Gastrocnemius medialis (tissue), 4 donors: Measurements from ENCODE around the gene TJP3.

Experiments used
- POLR2A ChIP-seq, 2 donors: fragments of 450-650 bp; IDR thresholded peaks; one replicate each; pipeline ENCODE4 v1.6.1; 2017; ENCODE audit warnings: antibody characterized with exemption in 2 of 2, mild to moderate bottlenecking in 2 of 2, moderate library complexity in 2 of 2
- TF ChIP-seq, protein P1 (sequence below), 5 experiments: fragments of 450-650 bp in 3 of 5; fragments of 200-600 bp in 2 of 5; sonication (generic) in 2 of 5; IDR thresholded peaks in 4 of 5; conservative IDR thresholded peaks in 1 of 5; 1 replicate in 4 of 5; 2 replicates in 1 of 5; pipeline ENCODE4 v1.5.1; 2016 to 2019; ENCODE audit warnings: antibody characterized with exemption in 5 of 5, mild to moderate bottlenecking in 3 of 5, moderate library complexity in 3 of 5

DNA sequence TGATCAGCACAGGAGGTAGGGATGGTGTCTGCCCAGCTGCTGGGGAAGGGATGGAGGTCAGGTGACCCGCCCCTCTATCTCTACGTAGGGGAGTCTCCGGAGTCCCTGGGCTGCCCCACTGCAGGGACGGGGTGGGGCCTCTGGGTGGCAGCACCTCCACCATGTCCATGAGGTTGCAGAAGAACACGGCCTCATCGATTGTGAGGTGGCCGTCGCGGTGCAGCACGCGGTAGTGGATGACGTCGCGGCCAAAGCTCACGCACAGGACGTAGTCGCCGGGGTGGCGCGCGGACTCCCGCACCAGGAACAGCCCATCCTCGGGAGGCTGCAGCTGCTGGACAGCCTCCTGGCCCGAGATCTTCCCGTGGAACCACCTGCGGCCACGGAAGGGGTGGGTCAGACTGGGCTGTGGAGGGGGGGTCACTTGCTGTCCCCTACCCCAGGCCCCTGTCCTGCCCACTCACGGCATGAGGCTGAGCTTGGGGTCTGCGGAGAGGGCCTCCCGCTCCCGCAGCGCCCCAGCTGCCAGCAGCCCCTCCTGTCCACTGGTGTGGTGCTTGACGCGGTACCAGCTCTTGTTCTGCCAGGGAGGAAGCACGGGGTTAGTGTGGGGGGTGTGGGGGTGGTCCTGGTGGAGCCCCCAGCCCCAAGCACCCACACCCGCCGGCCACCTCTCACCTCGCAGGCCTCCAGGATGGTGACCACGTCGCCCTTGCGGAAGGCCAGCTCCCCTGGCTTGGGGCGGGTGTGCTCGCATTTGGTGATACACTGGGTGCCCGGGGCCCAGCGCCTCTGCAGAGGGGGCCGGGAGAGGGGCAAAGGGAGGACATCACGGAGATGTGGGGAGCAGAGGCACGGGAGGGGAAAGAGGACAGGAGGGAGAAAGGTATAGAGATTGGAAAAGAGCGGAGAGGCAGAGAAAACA is 75.7 kb downstream of the TJP3 start:
- TF ChIP-seq, protein P1, sequence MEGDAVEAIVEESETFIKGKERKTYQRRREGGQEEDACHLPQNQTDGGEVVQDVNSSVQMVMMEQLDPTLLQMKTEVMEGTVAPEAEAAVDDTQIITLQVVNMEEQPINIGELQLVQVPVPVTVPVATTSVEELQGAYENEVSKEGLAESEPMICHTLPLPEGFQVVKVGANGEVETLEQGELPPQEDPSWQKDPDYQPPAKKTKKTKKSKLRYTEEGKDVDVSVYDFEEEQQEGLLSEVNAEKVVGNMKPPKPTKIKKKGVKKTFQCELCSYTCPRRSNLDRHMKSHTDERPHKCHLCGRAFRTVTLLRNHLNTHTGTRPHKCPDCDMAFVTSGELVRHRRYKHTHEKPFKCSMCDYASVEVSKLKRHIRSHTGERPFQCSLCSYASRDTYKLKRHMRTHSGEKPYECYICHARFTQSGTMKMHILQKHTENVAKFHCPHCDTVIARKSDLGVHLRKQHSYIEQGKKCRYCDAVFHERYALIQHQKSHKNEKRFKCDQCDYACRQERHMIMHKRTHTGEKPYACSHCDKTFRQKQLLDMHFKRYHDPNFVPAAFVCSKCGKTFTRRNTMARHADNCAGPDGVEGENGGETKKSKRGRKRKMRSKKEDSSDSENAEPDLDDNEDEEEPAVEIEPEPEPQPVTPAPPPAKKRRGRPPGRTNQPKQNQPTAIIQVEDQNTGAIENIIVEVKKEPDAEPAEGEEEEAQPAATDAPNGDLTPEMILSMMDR (IDR thresholded peaks at IDR 0.05 in 4 of 5, conservative IDR thresholded peaks at IDR 0.05 in 1 of 5), result peak in 2 of 5 experiments; percentile 12
- TF ChIP-seq POLR2A (IDR thresholded peaks at IDR 0.05), result no peak
